K562 (cell line): Measurements from ENCODE around the gene WDFY2. TPM values are rescaled to one million over a fixed set of nuclear protein-coding genes. Genes with fewer than 3 reads are reported as not detected.

Source experiments
- ADNP ChIP-seq: fragments of 200-800 bp; sonication (Bioruptor generic); IDR thresholded peaks from 2 replicates; pipeline ENCODE4 v1.6.1; 2016; ENCODE audit warnings: missing genetic modification characterization, missing compliant biosample characterization
- BDP1 ChIP-seq: IDR thresholded peaks from 3 replicates; pipeline ENCODE4 v1.6.1; 2011; ENCODE audit not compliant: insufficient read length, insufficient read depth
- CCNT2 ChIP-seq: IDR thresholded peaks from 2 replicates; pipeline ENCODE4 v1.6.1; 2011; ENCODE audit warnings: borderline replicate concordance, low read depth, mild to moderate bottlenecking, moderate library complexity, mixed read lengths, low read length; ENCODE audit not compliant: insufficient read length; ENCODE audit errors: extremely low read depth
- DIDO1 ChIP-seq: fragments of 450-650 bp; IDR thresholded peaks from 2 replicates; pipeline ENCODE4 v1.6.1; 2016; ENCODE audit warnings: low read depth, missing biosample characterization, missing genetic modification characterization
- JUND ChIP-seq, 2 experiments: IDR thresholded peaks; 2 replicates in 1 of 2; 3 replicates in 1 of 2; pipeline ENCODE4 v1.6.1; 2011; ENCODE audit warnings: borderline replicate concordance in 2 of 2, low read depth in 2 of 2, low read length in 2 of 2, improper control_type of control experiment in 1 of 2, missing biosample characterization in 1 of 2, missing genetic modification characterization in 1 of 2, missing genetic modification reagents in 1 of 2
- NFIX ChIP-seq: fragments of 250-450 bp; sonication (Bioruptor Pico); IDR thresholded peaks from 2 replicates; pipeline ENCODE4 v1.4.0; 2020; ENCODE audit warnings: low read depth, mild to moderate bottlenecking, moderate library complexity
- POU5F1 ChIP-seq: fragments of 150-350 bp; IDR thresholded peaks from 2 replicates; pipeline ENCODE4 v1.6.1; 2014; ENCODE audit warnings: borderline replicate concordance, low read length, low read depth, mild to moderate bottlenecking; ENCODE audit not compliant: partially characterized antibody
- PTBP1 ChIP-seq: fragments of 200-400 bp; formaldehyde crosslinking; IDR thresholded peaks from 2 replicates; pipeline ENCODE4 v1.6.1; 2017; ENCODE audit warnings: low read depth, low read length
- RAD21 ChIP-seq, 2 experiments: fragments of 250-450 bp in 1 of 2; fragments of 450-650 bp in 1 of 2; sonication (Bioruptor Pico) in 1 of 2; formaldehyde crosslinking in 1 of 2; IDR thresholded peaks in 1 of 2; conservative IDR thresholded peaks in 1 of 2; 2 replicates each; pipeline versions ENCODE4 v1.4.0 to v1.8.0; 2020 to 2022; ENCODE audit warnings: mild to moderate bottlenecking in 2 of 2, moderate library complexity in 1 of 2
- RREB1 ChIP-seq: fragments of 250-450 bp; sonication (Bioruptor Pico); IDR thresholded peaks from 2 replicates; pipeline ENCODE4 v1.4.0; 2020
- TEAD2 ChIP-seq: fragments of 450-650 bp; IDR thresholded peaks from 2 replicates; pipeline ENCODE4 v1.6.1; 2016; ENCODE audit warnings: missing genetic modification characterization, control low read depth, missing compliant biosample characterization
- TGIF2 ChIP-seq: sonication (generic); formaldehyde crosslinking; IDR thresholded peaks from 2 replicates; pipeline ENCODE4 v1.8.1; 2022; ENCODE audit warnings: mild to moderate bottlenecking, missing genetic modification reagents, moderate library complexity
- UBTF ChIP-seq, 2 experiments: IDR thresholded peaks; 2 replicates each; pipeline ENCODE4 v1.6.1; 2012; ENCODE audit warnings: improper control_type of control experiment in 2 of 2, low read depth in 2 of 2, low read length in 2 of 2, borderline replicate concordance in 1 of 2
- XRCC5 ChIP-seq: fragments of 200-400 bp; formaldehyde crosslinking; IDR thresholded peaks from 2 replicates; pipeline ENCODE4 v1.6.1; 2017; ENCODE audit warnings: low read depth, mild to moderate bottlenecking, low read length
- ZFP36 ChIP-seq: fragments of 150-350 bp; IDR thresholded peaks from 2 replicates; pipeline ENCODE4 v1.6.1; 2018; ENCODE audit warnings: low read length, low read depth; ENCODE audit not compliant: partially characterized antibody
- ZNF124 ChIP-seq: sonication (generic); formaldehyde crosslinking; IDR thresholded peaks from 2 replicates; pipeline ENCODE4 v1.8.1; 2022; ENCODE audit warnings: missing genetic modification reagents
- ZNF3 ChIP-seq: fragments of 250-450 bp; sonication (Bioruptor Pico); IDR thresholded peaks from 2 replicates; pipeline ENCODE4 v1.5.0; 2021; ENCODE audit warnings: mild to moderate bottlenecking, moderate library complexity
- ZNF57 ChIP-seq: fragments of 450-650 bp; formaldehyde crosslinking; IDR thresholded peaks from 2 replicates; pipeline ENCODE4 v1.4.0; 2020; ENCODE audit warnings: mild to moderate bottlenecking, moderate library complexity
- ZNF644 ChIP-seq: fragments of 200-800 bp; sonication (Bioruptor generic); IDR thresholded peaks from 2 replicates; pipeline ENCODE4 v1.6.1; 2016; ENCODE audit warnings: low read depth, missing genetic modification characterization, missing compliant biosample characterization
- polyA plus RNA-seq, 8 experiments: library from polyadenylated mRNA; depleted of rRNA in 4 of 8; stranded (reverse) in 5 of 8; unstranded in 3 of 8; fragments of >200 nt; fragmentation: Nextera tagmentation in 2 of 8; fragmentation: Illumina TruSeq in 1 of 8; extraction: Ambion mirVana in 2 of 8; extraction: Trizol in 1 of 8; gene quantifications; 2 replicates each; pipeline versions ENCODE4 v1.2.1 to v1.2.3, GENCODE V29; 2011 to 2014; ENCODE audit warnings: inconsistent platforms in 1 of 8, missing spikeins in 1 of 8
- total RNA-seq, 7 experiments: library from RNA; depleted of rRNA in 6 of 7; stranded (reverse); fragments of >200 nt in 6 of 7; fragmentation: Illumina TruSeq in 2 of 7; extraction: Trizol in 2 of 7; gene quantifications; 2 replicates each; pipeline versions ENCODE4 v1.2.1 to v1.2.3, GENCODE V29; 2011 to 2021; ENCODE audit warnings: low replicate concordance in 1 of 7

The WDFY2 gene
- total and polyA plus RNA-seq, 9 of the 15 experiments (the other 6 are each of a cell fraction or from before 2014, with no cell fraction given) = 0.66 to 6.4 (median 4.4) TPM

GRCh38 chr13:51785712-51786424 is 201.6 kb downstream of the WDFY2 start (continued):
- TF ChIP-seq NFIX = no peak
- no peak for TF ChIP-seq POU5F1
- no peak for TF ChIP-seq ZNF124 (CRISPR knock-in tag)
- TF ChIP-seq CCNT2 = peak; percentile 49
- TF ChIP-seq PTBP1 = no peak
- TF ChIP-seq ADNP (tag) = no peak
- no peak for TF ChIP-seq XRCC5
- no peak for TF ChIP-seq RREB1
- peak; percentile 13; the same call in 1 of the 2 replicates for TF ChIP-seq JUND (IDR thresholded peaks at IDR 0.05; ENCODE audit: borderline replicate concordance, low read depth, low read length)
- peak; percentile 51; the same call in 1 of the 3 replicates for TF ChIP-seq JUND (tag; IDR thresholded peaks at IDR 0.05; ENCODE audit: borderline replicate concordance, low read depth, low read length)
- TF ChIP-seq BDP1 = no peak
- TF ChIP-seq ZNF3 = no peak
- TF ChIP-seq UBTF (IDR thresholded peaks at IDR 0.05; ENCODE audit: borderline replicate concordance in 1 of 2, low read depth in 2 of 2, low read length in 2 of 2) = 0 out of 4 replicates have a peak, but pooled peaks of 1 of the 2 experiments have one; percentile 21
- no peak for TF ChIP-seq TEAD2 (tag)
- no peak for TF ChIP-seq ZNF644
- TF ChIP-seq ZFP36 = no peak
- TF ChIP-seq RAD21 (CRISPR knock-in tag; conservative IDR thresholded peaks at IDR 0.05 in 1 of 2, IDR thresholded peaks at IDR 0.05 in 1 of 2) = no peak
- no peak for TF ChIP-seq DIDO1 (tag)
- TF ChIP-seq TGIF2 (CRISPR knock-in tag) = no peak
- no peak for TF ChIP-seq ZNF57 (CRISPR knock-in tag)
